Fibroblast of lung (primary cell): Measurements from ENCODE around the gene CDKN2B. TPM values are rescaled to one million over a fixed set of nuclear protein-coding genes. Genes with fewer than 3 reads are reported as not detected.

Source experiments
- DNase-seq, 2 donors: peaks; one replicate each; pipeline versions ENCODE4 v3.0.0 to v3.0.0-alpha.2; 2010; ENCODE audit warnings: low read depth in 2 of 2
- H2AFZ ChIP-seq: 2 replicates; pipeline ENCODE4 v1.5.1; 2012; ENCODE audit warnings: low read length, control low read depth, inconsistent platforms
- H3K27ac ChIP-seq: 2 replicates; pipeline ENCODE4 v1.5.1; 2011; ENCODE audit warnings: low read length, control low read depth; ENCODE audit not compliant: insufficient read depth
- H3K27me3 ChIP-seq: 2 replicates; pipeline ENCODE4 v1.5.1; 2011; ENCODE audit warnings: mild to moderate bottlenecking, low read length; ENCODE audit not compliant: control insufficient read depth, insufficient read depth
- H3K36me3 ChIP-seq: 2 replicates; pipeline ENCODE4 v1.5.1; 2011; ENCODE audit warnings: low read length; ENCODE audit not compliant: control insufficient read depth, insufficient read depth
- H3K4me1 ChIP-seq: 2 replicates; pipeline ENCODE4 v1.5.1; 2011; ENCODE audit warnings: low read length; ENCODE audit not compliant: control insufficient read depth, insufficient read depth; ENCODE audit errors: extremely low read depth
- H3K4me2 ChIP-seq: 2 replicates; pipeline ENCODE4 v1.5.1; 2011; ENCODE audit warnings: low read length, control low read depth; ENCODE audit not compliant: insufficient read depth; ENCODE audit errors: extremely low read depth
- H3K4me3 ChIP-seq, 4 experiments: fragments of 200-600 bp in 1 of 4; sonication (generic) in 1 of 4; replicated peaks in 1 of 4; 2 replicates each; pipeline ENCODE4 v1.5.1; 2011 to 2016; ENCODE audit warnings: low read length in 4 of 4, low read depth in 3 of 4, mild to moderate bottlenecking in 3 of 4, control low read depth in 2 of 4, inconsistent platforms in 1 of 4, mixed read lengths in 1 of 4; ENCODE audit not compliant: insufficient read depth in 1 of 4; ENCODE audit errors: control extremely low read depth in 1 of 4
- H3K79me2 ChIP-seq: 2 replicates; pipeline ENCODE4 v1.5.1; 2012; ENCODE audit warnings: mild to moderate bottlenecking, low read length, inconsistent platforms; ENCODE audit not compliant: control insufficient read depth, insufficient read depth
- H3K9ac ChIP-seq: 2 replicates; pipeline ENCODE4 v1.5.1; 2011; ENCODE audit warnings: mild to moderate bottlenecking, low read length, control low read depth; ENCODE audit not compliant: insufficient read depth
- H3K9me3 ChIP-seq: 2 replicates; pipeline ENCODE4 v1.5.1; 2012; ENCODE audit warnings: low read depth, low read length; ENCODE audit not compliant: control insufficient read depth, insufficient read depth
- H4K20me1 ChIP-seq: 2 replicates; pipeline ENCODE4 v1.5.1; 2011; ENCODE audit warnings: low read length; ENCODE audit not compliant: control insufficient read depth, insufficient read depth; ENCODE audit errors: extremely low read depth
- EZH2 ChIP-seq: IDR thresholded peaks from 2 replicates; pipeline ENCODE4 v1.5.1; 2012; ENCODE audit warnings: low read length, control low read depth, mild to moderate bottlenecking; ENCODE audit errors: missing control alignments
- polyA plus RNA-seq, 2 donors: library from polyadenylated mRNA; depleted of rRNA in 1 of 2; stranded (reverse) in 1 of 2; unstranded in 1 of 2; fragments of >200 nt; gene quantifications; 2 replicates each; pipeline ENCODE4 v1.2.1, GENCODE V29; 2011 to 2012; ENCODE audit warnings: missing spikeins in 1 of 2
- total RNA-seq: library from RNA; depleted of rRNA; stranded (reverse); fragments of >200 nt; gene quantifications from 2 replicates; pipeline ENCODE4 v1.2.1, GENCODE V29; 2014
- TF ChIP-seq, protein P1 (sequence below), 2 donors: IDR thresholded peaks in 1 of 2; conservative IDR thresholded peaks in 1 of 2; 1 replicate in 1 of 2; 2 replicates in 1 of 2; pipeline ENCODE4 v1.5.1; 2011 to 2012; ENCODE audit warnings: low read length in 2 of 2, control low read depth in 1 of 2, inconsistent platforms in 1 of 2, low read depth in 1 of 2, mild to moderate bottlenecking in 1 of 2

Gene CDKN2B
- total and polyA plus RNA-seq, 2 donors (not counting 1 experiment from before 2014, with no cell fraction given) = 22.6 to 44.9 TPM

- H3K27me3 ChIP-seq = no peaks in the 10 kb centered on the region
- no peak for DNase-seq
- no peak overlapping the region for H3K27ac ChIP-seq
- TF ChIP-seq EZH2 = no peak
- TF ChIP-seq, protein P1, sequence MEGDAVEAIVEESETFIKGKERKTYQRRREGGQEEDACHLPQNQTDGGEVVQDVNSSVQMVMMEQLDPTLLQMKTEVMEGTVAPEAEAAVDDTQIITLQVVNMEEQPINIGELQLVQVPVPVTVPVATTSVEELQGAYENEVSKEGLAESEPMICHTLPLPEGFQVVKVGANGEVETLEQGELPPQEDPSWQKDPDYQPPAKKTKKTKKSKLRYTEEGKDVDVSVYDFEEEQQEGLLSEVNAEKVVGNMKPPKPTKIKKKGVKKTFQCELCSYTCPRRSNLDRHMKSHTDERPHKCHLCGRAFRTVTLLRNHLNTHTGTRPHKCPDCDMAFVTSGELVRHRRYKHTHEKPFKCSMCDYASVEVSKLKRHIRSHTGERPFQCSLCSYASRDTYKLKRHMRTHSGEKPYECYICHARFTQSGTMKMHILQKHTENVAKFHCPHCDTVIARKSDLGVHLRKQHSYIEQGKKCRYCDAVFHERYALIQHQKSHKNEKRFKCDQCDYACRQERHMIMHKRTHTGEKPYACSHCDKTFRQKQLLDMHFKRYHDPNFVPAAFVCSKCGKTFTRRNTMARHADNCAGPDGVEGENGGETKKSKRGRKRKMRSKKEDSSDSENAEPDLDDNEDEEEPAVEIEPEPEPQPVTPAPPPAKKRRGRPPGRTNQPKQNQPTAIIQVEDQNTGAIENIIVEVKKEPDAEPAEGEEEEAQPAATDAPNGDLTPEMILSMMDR (conservative IDR thresholded peaks at IDR 0.05 in 1 of 2, IDR thresholded peaks at IDR 0.05 in 1 of 2; ENCODE audit: low read depth in 1 of 2, low read length in 2 of 2) = no peak
- no peaks in the 10 kb centered on the region for H3K9me3 ChIP-seq
- no peak overlapping the region for H2AFZ ChIP-seq
- no peaks in the 10 kb centered on the region for H3K36me3 ChIP-seq
- no peak overlapping the region for H3K4me2 ChIP-seq
- no peaks in the 10 kb centered on the region for H3K4me1 ChIP-seq
- no peak overlapping the region for H3K9ac ChIP-seq
- no peaks in the 10 kb centered on the region for H3K79me2 ChIP-seq
- no peaks in the 10 kb centered on the region for H4K20me1 ChIP-seq
- no peak overlapping the region for H3K4me3 ChIP-seq
Observed at GRCh38 chr9:21958833-21959232, 50.3 kb downstream of the CDKN2B start.

Other genes starting within 250 kb of the CDKN2B start
- 27.6 and 28.8 TPM in 2 replicates for gene MTAP, start 206.7 kb downstream of the CDKN2B start, total RNA-seq
- gene MTAP, start 206.7 kb downstream of the CDKN2B start, polyA plus RNA-seq = 20.0 and 31.1 TPM in 2 replicates
- 10.8 and 19.2 TPM in 2 replicates for gene CDKN2A, start 14.9 kb downstream of the CDKN2B start, total RNA-seq
- gene CDKN2A, start 14.9 kb downstream of the CDKN2B start, polyA plus RNA-seq = 23.5 and 25.3 TPM in 2 replicates
- 3.9 and 7.6 TPM in 2 replicates for gene CDKN2B-AS1, start 14.5 kb downstream of the CDKN2B start, total RNA-seq
- 1.1 and 1.7 TPM in 2 replicates for gene CDKN2B-AS1, start 14.5 kb downstream of the CDKN2B start, polyA plus RNA-seq